HG02759 (cell line): ENCODE measurements around the gene TAF8.

Source experiments
- ATAC-seq: cut with Tn5 transposase; IDR thresholded peaks from one replicate; pipeline ENCODE4 v1.9.1; 2021; ENCODE audit warnings: mild to moderate bottlenecking, moderate library complexity; ENCODE audit not compliant: unreplicated experiment

The TAF8 gene

DNA sequence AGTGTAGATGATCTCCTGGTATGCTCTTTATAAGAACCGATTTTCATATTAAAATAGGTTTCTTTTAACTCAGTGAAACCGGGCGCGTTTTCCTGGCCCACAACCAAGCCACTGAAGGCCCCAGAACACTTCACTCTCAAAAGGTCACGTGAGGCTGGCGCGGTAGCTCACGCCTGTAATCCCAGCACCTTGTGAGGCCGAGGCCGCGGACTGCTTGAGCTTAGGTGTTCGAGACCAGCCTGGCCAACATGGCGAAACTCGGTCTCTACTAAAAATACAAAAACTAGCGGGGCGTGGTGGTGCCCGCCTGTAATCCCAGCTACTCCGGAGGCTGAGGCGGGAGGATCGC is 402 bp upstream of the TAF8 start:
- ATAC-seq = no peak

- no peak for ATAC-seq
These were observed 937 bp downstream of the TAF8 start for GRCh38 chr6:42051268-42051653.

- no peak for ATAC-seq
These were observed 3.3 kb downstream of the TAF8 start for GRCh38 chr6:42053601-42054000.

- no peak for ATAC-seq
These were observed 9.4 kb downstream of the TAF8 start for GRCh38 chr6:42059743-42060142.

DNA sequence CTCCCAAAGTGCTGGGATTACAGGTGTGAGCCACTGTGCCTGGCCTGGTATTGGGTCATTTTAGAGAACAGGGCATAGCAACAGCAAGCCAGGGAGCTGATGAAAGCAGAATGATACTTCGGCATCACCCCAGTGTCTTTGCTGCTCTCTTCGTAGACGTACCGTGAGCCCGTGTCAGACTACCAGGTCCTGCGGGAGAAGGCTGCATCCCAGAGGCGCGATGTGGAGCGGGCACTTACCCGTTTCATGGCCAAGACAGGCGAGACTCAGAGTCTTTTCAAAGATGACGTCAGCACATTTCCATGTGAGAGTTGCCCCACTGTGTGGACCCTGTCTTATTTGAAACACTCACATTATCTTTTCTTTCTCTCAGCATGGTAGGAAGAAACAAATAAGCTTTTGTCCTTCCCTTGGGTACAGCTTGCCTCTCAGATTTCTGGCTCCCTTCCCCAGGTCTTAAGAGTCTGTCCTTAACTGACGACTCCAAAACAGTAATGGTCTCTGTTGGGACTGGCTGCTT is 15.9 kb downstream of the TAF8 start:
- ATAC-seq = no peak

- ATAC-seq = no peak
These were observed 17.8 kb downstream of the TAF8 start for GRCh38 chr6:42068173-42068572.

- ATAC-seq = no peak
These were observed 18.7 kb downstream of the TAF8 start for GRCh38 chr6:42068872-42069522.

- ATAC-seq = no peak
These were observed 21.7 kb downstream of the TAF8 start for GRCh38 chr6:42071881-42072583.

DNA sequence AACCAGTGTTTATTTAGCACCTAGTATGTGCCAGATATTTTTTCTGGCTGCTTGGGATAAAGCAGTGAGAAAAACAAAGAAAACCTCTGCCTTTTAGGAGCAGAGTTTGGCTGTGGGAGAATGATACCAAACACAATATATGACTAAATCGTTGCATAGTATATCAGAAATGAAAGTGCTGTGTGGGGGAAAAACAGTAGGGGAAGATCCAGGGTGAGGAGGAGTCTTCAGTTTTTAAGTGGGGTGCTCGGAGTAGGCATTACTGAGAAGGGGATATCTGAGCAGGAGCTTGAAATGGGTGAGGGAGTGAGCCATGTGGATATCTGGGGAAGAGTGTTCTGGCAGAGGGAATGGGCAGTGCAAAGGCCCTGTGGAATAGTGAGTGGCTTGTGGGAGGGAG is 23.0 kb downstream of the TAF8 start:
- ATAC-seq = no peak

DNA sequence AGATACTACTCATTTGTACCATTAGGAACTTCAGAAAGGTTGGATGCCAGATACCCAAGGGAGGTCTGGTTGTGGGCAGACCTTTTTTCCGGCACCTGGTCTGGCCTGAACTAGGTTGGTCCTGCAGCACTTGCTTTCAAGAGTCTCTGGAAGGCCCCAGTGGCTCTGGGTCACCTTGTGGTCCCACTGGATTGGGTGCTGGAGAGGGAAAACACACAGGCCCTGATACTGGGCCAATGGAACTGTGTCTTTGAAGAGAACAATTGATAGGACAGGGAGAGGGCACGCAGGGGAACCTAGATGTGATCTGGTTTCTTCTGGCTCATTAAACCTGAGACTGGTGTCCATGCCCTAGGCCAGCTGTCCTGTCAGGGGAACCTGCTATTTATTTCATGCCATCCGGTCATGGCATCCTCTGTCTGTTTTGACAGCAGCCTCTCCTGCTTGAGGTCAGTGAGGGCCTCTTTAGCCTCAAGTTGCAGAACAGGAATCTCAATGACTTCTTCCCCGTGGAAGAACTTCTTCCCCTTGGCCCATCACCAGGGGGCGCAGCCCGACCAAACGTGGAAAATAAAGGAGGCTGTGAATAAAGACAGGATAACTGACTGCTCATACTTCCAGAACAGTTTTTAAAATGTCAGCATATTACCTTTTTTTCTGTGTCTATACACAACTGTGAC is 25.0 kb downstream of the TAF8 start:
- no peak for ATAC-seq

- ATAC-seq = no peak
These were observed 28.1 kb downstream of the TAF8 start for GRCh38 chr6:42078386-42078785.

DNA sequence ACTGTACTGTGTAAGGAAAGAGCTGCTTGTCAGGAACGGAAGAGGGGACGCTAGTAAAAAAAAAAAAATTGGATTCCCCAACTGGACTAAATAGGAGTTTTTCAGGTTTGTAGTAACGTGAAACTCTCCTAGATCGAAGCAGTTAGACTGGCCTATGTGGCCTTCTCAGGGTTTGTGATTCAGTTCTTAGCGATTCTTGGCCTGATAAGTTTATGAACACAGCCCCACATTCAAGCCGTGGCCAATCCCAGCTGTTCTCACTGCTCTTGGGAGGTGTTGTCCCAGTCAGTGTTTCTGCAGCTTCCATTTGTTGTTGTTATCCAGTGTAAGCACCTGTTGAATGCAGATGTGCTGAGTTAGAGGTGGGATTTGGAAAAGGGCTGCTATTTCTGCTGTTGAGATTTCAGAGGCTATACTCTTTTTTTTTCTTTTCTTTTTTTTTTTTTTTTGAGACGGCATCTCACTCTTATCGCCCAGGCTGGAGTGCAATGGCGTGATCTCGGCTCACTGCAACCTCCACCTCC is 29.7 kb downstream of the TAF8 start:
- no peak for ATAC-seq

DNA sequence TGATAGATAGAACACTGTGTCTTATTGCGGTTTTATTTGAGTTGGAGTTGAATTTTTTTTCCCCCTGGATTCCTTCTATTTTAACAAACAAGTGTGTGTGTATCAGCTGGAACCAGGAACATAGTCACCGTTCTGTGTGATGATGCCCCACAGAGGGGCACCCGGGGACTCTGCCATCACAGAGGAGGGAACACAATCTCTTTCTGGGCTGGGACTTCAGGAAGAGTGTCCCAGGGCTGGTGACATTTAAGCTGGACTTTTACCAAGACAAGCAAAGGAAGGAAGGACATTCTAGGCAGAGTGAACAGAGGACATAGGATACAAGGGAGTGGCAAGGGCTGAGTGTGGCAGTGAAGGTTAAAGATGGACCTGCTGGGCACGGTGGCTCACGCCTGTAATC is 33.2 kb downstream of the TAF8 start:
- ATAC-seq = no peak

- ATAC-seq = no peak
These were observed 34.6 kb downstream of the TAF8 start for GRCh38 chr6:42084889-42085288.

DNA sequence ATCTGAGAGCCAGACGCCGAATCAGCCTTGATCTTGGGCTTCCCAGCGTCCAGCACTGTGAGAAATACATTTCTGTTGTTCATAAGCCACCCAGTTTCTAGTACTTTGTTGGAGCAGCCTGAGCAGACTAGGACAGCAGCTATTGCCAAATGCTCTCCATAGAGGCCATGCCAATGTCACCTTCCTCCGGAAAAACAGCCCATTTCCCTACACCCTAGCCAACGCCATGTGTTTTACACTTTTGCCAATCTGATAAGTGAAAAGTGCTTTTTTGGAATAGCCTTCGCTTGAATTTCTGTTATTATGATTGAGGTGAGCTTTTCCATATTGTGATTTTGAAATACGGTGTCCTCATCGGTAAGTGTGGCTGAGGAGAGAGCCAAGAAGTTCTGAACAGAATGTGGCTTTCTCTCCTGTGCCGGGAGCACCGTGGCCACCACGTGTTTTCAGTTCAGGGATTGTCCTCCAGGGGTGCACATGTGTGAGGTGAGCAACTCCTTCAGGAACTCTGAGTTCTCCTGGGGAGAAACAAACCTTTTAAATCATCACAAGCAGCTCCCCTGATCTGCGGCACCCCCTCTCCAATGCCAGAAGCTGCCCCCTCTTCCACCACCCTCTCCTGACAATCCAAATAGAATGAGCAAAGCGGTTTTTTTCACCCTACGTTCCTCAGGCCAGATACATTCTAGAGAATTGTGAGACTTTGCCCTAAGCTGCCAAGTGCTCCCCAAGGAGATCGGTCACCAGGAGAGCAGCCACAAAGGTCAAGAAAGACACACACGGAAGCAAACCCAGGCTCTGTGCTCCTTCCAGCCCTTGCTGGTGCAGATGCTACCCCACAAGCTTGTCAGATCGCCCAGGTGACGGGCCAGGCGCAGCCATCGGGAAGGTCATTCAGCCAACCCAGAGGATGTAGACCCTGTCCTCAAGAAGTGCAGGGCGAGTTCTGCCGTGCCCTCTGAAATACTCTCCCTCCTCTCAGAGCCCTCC is 36.0 kb downstream of the TAF8 start:
- no peak for ATAC-seq

DNA sequence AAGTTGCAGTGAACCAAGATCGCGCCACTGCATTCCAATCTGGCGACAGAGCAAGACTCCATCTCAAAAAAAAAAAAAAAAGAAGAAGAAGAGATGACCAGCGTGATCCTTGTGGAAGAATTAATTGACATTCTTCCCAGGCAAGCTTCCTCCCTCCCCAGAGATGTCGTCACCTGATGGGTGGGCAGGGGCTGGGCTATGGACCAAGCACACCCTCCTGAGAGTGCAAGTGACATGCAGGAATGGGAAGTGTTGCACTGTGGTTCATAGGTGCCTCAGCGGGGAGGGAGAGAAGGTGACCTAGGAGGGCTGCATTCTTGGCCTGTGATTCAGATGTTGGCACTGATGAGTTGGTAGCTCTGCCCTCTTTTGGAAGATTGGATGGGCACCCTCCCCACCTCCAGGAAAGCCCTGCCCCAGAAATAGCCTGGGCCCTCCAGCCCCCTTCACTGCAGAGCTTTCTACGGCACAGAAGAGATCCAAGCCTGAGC is 37.8 kb downstream of the TAF8 start:
- no peak for ATAC-seq

GRCh38 chr6:42090819-42091717 is 40.7 kb downstream of the TAF8 start:
- no peak for ATAC-seq

- no peak for ATAC-seq
These were observed 41.3 kb downstream of the TAF8 start for GRCh38 chr6:42091718-42092023.

- ATAC-seq = no peak
These were observed 43.4 kb downstream of the TAF8 start for GRCh38 chr6:42093582-42094329.
